ENCODE measurements around the gene SMDT1. TPM values are rescaled to one million over a fixed set of nuclear protein-coding genes. Genes with fewer than 3 reads are reported as not detected.

Gene SMDT1
- total and polyA plus RNA-seq, 10 of the 15 experiments (the other 5 are each of a cell fraction or from before 2014, with no cell fraction given), result 19.7 to 176 (median 66.3) TPM

GRCh38 chr22:42084874-42085273 is 5.4 kb downstream of the SMDT1 start:
- BruUV-seq (replicated peaks), result no TSS peak
- no peak overlapping the region for H3K9ac ChIP-seq (ENCODE audit: control insufficient read depth, insufficient read depth, low read length)
- WGBS (ENCODE audit: insufficient coverage, insufficient replicate concordance, low lambda C conversion rate, missing lambda C conversion rate), result 97% methylated on average over 8 of the region's 8 CpGs
- no peak overlapping the region for H3K4me2 ChIP-seq (ENCODE audit: control insufficient read depth, insufficient read depth)
- H3K9me3 ChIP-seq (replicated peaks; ENCODE audit: control insufficient read depth, insufficient read depth, low read length), result peaks cover 2% of the 10 kb centered on the region; the same call in 2 of the 3 replicates
- ATAC-seq, result no peak
- peaks cover 35% of the 10 kb centered on the region for H3K79me2 ChIP-seq (ENCODE audit: control insufficient read depth, insufficient read depth, low read length)
- no peak overlapping the region for H2AFZ ChIP-seq (ENCODE audit: control insufficient read depth, low read depth, low read length)
- RAD21 ChIA-PET (ENCODE audit: unreplicated experiment), result no interaction called here
- H4K20me1 ChIP-seq (ENCODE audit: control insufficient read depth, insufficient read depth), result no peaks in the 10 kb centered on the region
- in situ Hi-C loops (cut with MboI), result no loop called here
- intact Hi-C loops (cut with micrococcal nuclease; ENCODE audit: unreplicated experiment), result no loop called here
- POLR2A ChIA-PET, result no interaction called here
- SMC1A ChIA-PET (ENCODE audit: uncharacterized antibody, unreplicated experiment), result interaction anchor here (1.6 kb wide), 1 partner anchor 33 kb away, joined by 3 read pairs; no protein-coding TSS in a partner anchor
- DNase-seq (ENCODE audit: low read depth, low spot score), result no peak
- TF ChIP-seq SRF (IDR thresholded peaks at IDR 0.05; ENCODE audit: low read depth in 2 of 2, low read length in 2 of 2) (no peak), FOXK2 (IDR thresholded peaks at IDR 0.05) (no peak), DPF2 (IDR thresholded peaks at IDR 0.05) (no peak)
- no peaks in the 10 kb centered on the region for H3K27me3 ChIP-seq (replicated peaks in 1 of 2; ENCODE audit: control insufficient read depth in 2 of 2, insufficient read depth in 2 of 2, low read length in 1 of 2)
- CTCF ChIA-PET, result no interaction called here
- peaks cover 3% of the 10 kb centered on the region for H3K4me1 ChIP-seq (ENCODE audit: control insufficient read depth, insufficient read depth, low read length)
- H3K36me3 ChIP-seq (ENCODE audit: control insufficient read depth in 2 of 2, insufficient read depth in 2 of 2, low read length in 1 of 2), result peaks cover 7 to 9% of the 10 kb centered on the region in 2 experiments
- H3K27ac ChIP-seq (ENCODE audit: control insufficient read depth, insufficient read depth), result no peak overlapping the region
- no peak for FAIRE-seq
- no peak overlapping the region for H3K4me3 ChIP-seq

DNA sequence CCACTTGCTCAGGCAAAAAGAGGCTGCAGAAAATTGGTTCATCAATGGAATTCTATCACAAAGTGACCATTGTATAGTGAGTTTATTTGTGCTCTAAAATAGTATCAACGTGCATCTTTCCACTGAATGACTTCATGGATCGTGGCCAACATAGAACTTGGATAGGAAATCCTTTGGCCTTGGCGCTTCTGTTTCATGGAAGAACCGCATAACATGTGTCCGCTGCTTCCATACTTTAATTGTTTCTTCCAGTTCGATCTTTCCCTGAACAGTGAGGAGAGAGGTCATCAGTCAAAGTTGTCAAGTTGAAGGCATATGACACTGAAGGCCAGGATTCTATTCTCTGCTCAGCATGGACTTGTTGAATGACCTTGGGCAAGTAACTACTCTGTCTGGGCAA is 6.6 kb downstream of the SMDT1 start:
- RAD21 ChIA-PET (ENCODE audit: unreplicated experiment), result no interaction called here
- H4K20me1 ChIP-seq (ENCODE audit: control insufficient read depth, insufficient read depth), result no peaks in the 10 kb centered on the region
- peaks cover 28% of the 10 kb centered on the region for H3K79me2 ChIP-seq (ENCODE audit: control insufficient read depth, insufficient read depth, low read length)
- no peak overlapping the region for H2AFZ ChIP-seq (ENCODE audit: control insufficient read depth, low read depth, low read length)
- no peak for DNase-seq (ENCODE audit: low read depth, low spot score)
- SMC1A ChIA-PET (ENCODE audit: uncharacterized antibody, unreplicated experiment), result interaction anchor here (1.6 kb wide), 1 partner anchor 32 kb away, joined by 3 read pairs; no protein-coding TSS in a partner anchor
- in situ Hi-C loops (cut with MboI), result no loop called here
- BruUV-seq (replicated peaks), result no TSS peak
- no peaks in the 10 kb centered on the region for H3K27me3 ChIP-seq (replicated peaks in 1 of 2; ENCODE audit: control insufficient read depth in 2 of 2, insufficient read depth in 2 of 2, low read length in 1 of 2)
- H3K4me3 ChIP-seq, result no peak overlapping the region
- no peak overlapping the region for H3K4me2 ChIP-seq (ENCODE audit: control insufficient read depth, insufficient read depth)
- peaks cover 2% of the 10 kb centered on the region; the same call in 2 of the 3 replicates for H3K9me3 ChIP-seq (replicated peaks; ENCODE audit: control insufficient read depth, insufficient read depth, low read length)
- H3K9ac ChIP-seq (ENCODE audit: control insufficient read depth, insufficient read depth, low read length), result no peak overlapping the region
- no peak for FAIRE-seq
- H3K27ac ChIP-seq (ENCODE audit: control insufficient read depth, insufficient read depth), result no peak overlapping the region
- CTCF ChIA-PET, result no interaction called here
- intact Hi-C loops (cut with micrococcal nuclease; ENCODE audit: unreplicated experiment), result no loop called here
- no peak for ATAC-seq
- POLR2A ChIA-PET, result no interaction called here
- WGBS (ENCODE audit: insufficient coverage, insufficient replicate concordance, low lambda C conversion rate, missing lambda C conversion rate), result 81% methylated on average over 6 of the region's 6 CpGs
- H3K4me1 ChIP-seq (ENCODE audit: control insufficient read depth, insufficient read depth, low read length), result no peaks in the 10 kb centered on the region; the same call in 1 of the 2 replicates
- peaks cover 7 to 9% of the 10 kb centered on the region in 2 experiments for H3K36me3 ChIP-seq (ENCODE audit: control insufficient read depth in 2 of 2, insufficient read depth in 2 of 2, low read length in 1 of 2)
- no peak for TF ChIP-seq CREB1 (IDR thresholded peaks at IDR 0.05; ENCODE audit: low read depth)
- TF ChIP-seq STAT3 (IDR thresholded peaks at IDR 0.05; ENCODE audit: low read depth, low read length), result no peak
- TF ChIP-seq, protein P1, sequence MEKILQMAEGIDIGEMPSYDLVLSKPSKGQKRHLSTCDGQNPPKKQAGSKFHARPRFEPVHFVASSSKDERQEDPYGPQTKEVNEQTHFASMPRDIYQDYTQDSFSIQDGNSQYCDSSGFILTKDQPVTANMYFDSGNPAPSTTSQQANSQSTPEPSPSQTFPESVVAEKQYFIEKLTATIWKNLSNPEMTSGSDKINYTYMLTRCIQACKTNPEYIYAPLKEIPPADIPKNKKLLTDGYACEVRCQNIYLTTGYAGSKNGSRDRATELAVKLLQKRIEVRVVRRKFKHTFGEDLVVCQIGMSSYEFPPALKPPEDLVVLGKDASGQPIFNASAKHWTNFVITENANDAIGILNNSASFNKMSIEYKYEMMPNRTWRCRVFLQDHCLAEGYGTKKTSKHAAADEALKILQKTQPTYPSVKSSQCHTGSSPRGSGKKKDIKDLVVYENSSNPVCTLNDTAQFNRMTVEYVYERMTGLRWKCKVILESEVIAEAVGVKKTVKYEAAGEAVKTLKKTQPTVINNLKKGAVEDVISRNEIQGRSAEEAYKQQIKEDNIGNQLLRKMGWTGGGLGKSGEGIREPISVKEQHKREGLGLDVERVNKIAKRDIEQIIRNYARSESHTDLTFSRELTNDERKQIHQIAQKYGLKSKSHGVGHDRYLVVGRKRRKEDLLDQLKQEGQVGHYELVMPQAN (conservative IDR thresholded peaks at IDR 0.05), result no peak
- TF ChIP-seq EZH2 (IDR thresholded peaks at IDR 0.05; ENCODE audit: borderline replicate concordance, control insufficient read depth, low read depth, low read length), result no peak
- no peak for TF ChIP-seq ZSCAN29 (IDR thresholded peaks at IDR 0.05)
- TF ChIP-seq MTA3 (IDR thresholded peaks at IDR 0.05; ENCODE audit: borderline replicate concordance, low read length), result no peak
- no peak for TF ChIP-seq HDAC6 (IDR thresholded peaks at IDR 0.05; ENCODE audit: unreplicated experiment)
- no peak for TF ChIP-seq MTA2 (IDR thresholded peaks at IDR 0.05; ENCODE audit: low read depth)
- no peak for TF ChIP-seq JUNB (IDR thresholded peaks at IDR 0.05)
- no peak for TF ChIP-seq MEF2A (IDR thresholded peaks at IDR 0.05; ENCODE audit: insufficient read depth, low read depth, low read length)
- TF ChIP-seq KLF5 (IDR thresholded peaks at IDR 0.05; ENCODE audit: partially characterized antibody), result no peak
- no peak for TF ChIP-seq WRNIP1 (IDR thresholded peaks at IDR 0.05; ENCODE audit: borderline replicate concordance, low read depth, low read length)
